ENCODE measurements around the gene GAPT.
A peak's percentile ranks its signal among the peaks of the same experiment; 100 is the strongest.
"Not testable (repeated sequence)": the region's sequence is repeated elsewhere in the genome, so short reads cannot be mapped to it uniquely, and the experiment has no call there.

Gene GAPT

DNA sequence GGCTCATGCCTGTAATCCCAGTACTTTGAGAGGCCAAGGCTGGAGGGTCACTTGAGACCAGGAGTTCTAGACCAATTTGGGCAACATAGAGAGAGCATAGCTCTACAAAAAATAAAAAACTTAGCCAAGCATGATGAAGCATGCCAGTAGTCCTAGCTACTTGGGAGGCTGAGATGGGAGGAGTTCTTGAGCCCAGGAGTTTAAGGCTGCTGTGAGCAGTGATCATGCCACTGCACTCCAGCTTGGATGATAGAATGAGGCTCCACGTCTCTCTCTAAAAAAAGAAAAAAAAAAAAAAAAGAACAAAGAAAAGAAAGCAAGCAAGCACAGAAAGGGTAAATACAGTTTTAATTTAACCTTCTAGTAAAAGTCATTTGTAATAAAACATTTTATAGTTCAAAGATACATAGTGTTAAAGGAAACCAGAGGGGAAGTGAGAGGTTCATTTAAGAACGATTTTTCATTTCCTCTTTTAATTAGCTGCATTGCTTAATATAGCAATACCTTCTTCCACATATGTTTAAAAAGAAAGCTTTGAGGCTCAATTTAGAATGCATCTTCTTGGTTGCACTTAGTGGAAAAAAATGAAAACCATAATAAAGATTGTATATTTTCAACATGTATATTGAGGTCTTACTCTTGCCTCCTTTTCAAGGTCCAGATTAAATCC, 14.9 kb downstream of the GAPT start:
- no peak overlapping the region for H3K4me3 Mint-ChIP-seq
- H3K27me3 Mint-ChIP-seq (ENCODE audit: low read depth) = no peaks in the 10 kb centered on the region
- H3K36me3 Mint-ChIP-seq (ENCODE audit: low read depth) = no peaks in the 10 kb centered on the region
- no peaks in the 10 kb centered on the region for H3K4me1 Mint-ChIP-seq
- H3K27ac Mint-ChIP-seq = no peak overlapping the region
- TF ChIP-seq, protein P1, sequence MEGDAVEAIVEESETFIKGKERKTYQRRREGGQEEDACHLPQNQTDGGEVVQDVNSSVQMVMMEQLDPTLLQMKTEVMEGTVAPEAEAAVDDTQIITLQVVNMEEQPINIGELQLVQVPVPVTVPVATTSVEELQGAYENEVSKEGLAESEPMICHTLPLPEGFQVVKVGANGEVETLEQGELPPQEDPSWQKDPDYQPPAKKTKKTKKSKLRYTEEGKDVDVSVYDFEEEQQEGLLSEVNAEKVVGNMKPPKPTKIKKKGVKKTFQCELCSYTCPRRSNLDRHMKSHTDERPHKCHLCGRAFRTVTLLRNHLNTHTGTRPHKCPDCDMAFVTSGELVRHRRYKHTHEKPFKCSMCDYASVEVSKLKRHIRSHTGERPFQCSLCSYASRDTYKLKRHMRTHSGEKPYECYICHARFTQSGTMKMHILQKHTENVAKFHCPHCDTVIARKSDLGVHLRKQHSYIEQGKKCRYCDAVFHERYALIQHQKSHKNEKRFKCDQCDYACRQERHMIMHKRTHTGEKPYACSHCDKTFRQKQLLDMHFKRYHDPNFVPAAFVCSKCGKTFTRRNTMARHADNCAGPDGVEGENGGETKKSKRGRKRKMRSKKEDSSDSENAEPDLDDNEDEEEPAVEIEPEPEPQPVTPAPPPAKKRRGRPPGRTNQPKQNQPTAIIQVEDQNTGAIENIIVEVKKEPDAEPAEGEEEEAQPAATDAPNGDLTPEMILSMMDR (IDR thresholded peaks at IDR 0.05; ENCODE audit: unreplicated experiment in 3 of 3) = no peak
- no peaks in the 10 kb centered on the region for H3K9me3 Mint-ChIP-seq

DNA sequence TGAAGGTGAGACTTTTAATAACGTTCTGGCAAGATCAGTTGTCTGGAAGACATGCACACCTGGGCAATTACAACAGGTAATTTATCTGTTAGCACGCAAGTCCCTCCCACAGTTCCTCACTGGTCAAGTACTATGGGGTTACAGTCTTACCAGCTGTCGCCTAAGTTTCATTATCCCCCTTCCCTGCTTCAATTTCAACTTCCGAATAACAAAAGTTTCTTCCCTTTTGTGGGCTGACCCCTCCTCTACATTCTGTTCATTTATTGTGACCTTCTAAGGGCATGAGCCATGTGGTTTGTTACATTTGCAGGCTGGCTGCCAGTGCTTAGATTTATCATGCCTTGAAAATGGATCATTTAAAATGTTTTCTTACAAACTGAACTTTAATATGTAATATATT, 16.5 kb downstream of the GAPT start:
- Mint-ChIP-seq H3K9me3 (peaks cover 2% of the 10 kb centered on the region), H3K4me1 (no peaks in the 10 kb centered on the region), H3K27ac (no peak overlapping the region), H3K4me3 (no peak overlapping the region), H3K36me3 (ENCODE audit: low read depth) (no peaks in the 10 kb centered on the region), H3K27me3 (ENCODE audit: low read depth) (no peaks in the 10 kb centered on the region)
- TF ChIP-seq, protein P1 (IDR thresholded peaks at IDR 0.05; ENCODE audit: unreplicated experiment in 3 of 3) = no peak

DNA sequence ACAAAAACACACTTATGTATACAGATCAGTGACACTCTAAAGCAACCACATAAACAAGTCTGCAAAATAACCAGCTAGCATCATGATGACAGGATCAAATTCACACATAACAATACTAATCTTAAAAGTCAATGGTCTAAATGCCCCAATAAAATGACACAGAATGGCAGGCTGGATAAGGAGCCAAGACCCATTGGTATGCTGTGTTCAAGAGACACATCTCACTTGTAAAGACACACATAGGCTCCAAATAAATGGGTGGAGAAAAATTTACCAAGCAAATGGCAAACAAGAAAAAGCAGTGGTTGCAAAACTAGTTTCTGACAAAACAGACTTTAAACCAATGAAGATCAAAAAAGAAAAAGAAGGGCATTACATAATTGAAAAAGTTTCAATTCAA, 26.0 kb downstream of the GAPT start:
- Mint-ChIP-seq H3K27ac (no peak overlapping the region), H3K4me3 (no peak overlapping the region), H3K36me3 (ENCODE audit: low read depth) (peaks cover 3% of the 10 kb centered on the region), H3K27me3 (ENCODE audit: low read depth) (no peaks in the 10 kb centered on the region), H3K9me3 (peaks cover 52% of the 10 kb centered on the region), H3K4me1 (no peaks in the 10 kb centered on the region)
- TF ChIP-seq, protein P1 (IDR thresholded peaks at IDR 0.05; ENCODE audit: unreplicated experiment in 3 of 3) = no peak

DNA sequence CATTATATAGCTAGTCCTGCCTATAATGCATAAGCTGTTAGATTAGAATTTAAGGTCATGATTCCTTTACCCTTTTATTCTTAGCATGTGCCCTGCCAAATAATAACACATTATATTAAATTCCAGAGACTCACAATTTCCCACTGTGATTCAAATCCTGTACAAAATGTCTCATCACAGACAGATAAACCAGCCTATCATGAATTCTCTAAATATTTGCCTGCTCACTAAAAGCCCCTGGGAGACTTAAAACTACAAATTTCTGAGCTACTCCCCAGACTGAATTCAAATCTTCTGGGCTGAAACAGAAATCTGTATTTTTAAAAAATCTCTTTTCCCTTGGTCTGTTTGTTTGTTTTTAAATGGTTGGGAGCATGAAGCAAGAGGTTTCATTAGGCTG, 32.7 kb downstream of the GAPT start:
- H3K9me3 Mint-ChIP-seq = peaks cover 7% of the 10 kb centered on the region
- no peaks in the 10 kb centered on the region for H3K36me3 Mint-ChIP-seq (ENCODE audit: low read depth)

DNA sequence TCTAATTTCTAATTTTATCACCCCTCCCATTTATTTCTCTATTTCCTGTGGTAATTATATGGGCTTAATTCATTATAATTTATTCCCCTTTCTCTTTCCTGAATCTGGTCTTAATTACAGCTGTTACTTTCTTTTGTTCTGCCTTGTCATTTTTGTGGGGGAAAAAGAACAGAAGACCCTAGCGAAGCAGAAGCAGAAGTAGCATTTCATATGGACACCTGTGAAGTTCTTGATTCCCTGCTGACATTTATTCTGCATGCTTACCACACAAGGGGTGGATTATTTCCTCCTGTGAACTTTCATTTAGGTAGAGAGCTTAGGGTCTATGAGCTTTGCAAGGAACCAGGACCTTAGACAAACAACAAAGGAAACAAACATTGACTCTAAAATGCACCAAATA, 33.3 kb downstream of the GAPT start:
- H3K4me1 Mint-ChIP-seq = no peaks in the 10 kb centered on the region
- H3K27me3 Mint-ChIP-seq (ENCODE audit: low read depth) = no peaks in the 10 kb centered on the region
- no peaks in the 10 kb centered on the region for H3K36me3 Mint-ChIP-seq (ENCODE audit: low read depth)
- TF ChIP-seq, protein P1 (IDR thresholded peaks at IDR 0.05; ENCODE audit: unreplicated experiment in 3 of 3) = no peak
- no peak overlapping the region for H3K4me3 Mint-ChIP-seq
- H3K9me3 Mint-ChIP-seq = peaks cover under 1% of the 10 kb centered on the region
- H3K27ac Mint-ChIP-seq = peak overlapping the region in 1 of 3 experiments; percentile 64

More for the DNA sequence above, 32.7 kb downstream of the GAPT start:
- Mint-ChIP-seq H3K4me3 (no peak overlapping the region), H3K27me3 (ENCODE audit: low read depth) (no peaks in the 10 kb centered on the region), H3K27ac (peak overlapping the region in 1 of 3 experiments; percentile 64), H3K4me1 (no peaks in the 10 kb centered on the region)
- TF ChIP-seq, protein P1 (IDR thresholded peaks at IDR 0.05; ENCODE audit: unreplicated experiment in 3 of 3) = no peak

DNA sequence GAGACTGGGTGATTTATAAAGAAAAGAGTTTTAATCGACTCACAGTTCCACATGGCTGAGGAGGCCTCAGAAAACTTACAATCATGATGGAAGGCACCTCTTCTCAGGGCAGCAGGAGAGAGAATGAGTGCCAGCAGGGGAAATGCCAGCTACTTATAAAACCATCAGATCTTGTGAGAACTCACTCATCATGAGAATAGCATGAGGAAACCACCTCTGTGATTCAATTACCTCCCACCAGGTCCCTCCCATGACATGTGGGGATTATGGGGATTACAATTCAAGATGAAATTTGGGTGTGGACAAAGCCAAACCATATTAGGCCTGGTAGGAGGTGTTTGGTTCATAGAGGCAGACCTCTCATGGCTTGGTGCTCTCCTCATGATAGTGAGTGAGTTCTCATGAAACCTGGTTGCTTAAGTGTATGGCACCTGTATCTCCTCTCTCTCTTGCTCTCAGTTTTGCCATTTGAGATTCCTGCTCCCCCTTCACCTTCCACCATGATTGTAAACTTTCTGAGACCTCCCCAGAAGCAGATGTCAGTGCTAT, 39.8 kb downstream of the GAPT start:
- H3K4me3 Mint-ChIP-seq = no peak overlapping the region
- no peak overlapping the region for H3K27ac Mint-ChIP-seq
- H3K9me3 Mint-ChIP-seq = peaks cover 6% of the 10 kb centered on the region
- TF ChIP-seq, protein P1 (IDR thresholded peaks at IDR 0.05; ENCODE audit: unreplicated experiment in 3 of 3) = no peak
- no peaks in the 10 kb centered on the region for H3K4me1 Mint-ChIP-seq
- no peaks in the 10 kb centered on the region for H3K36me3 Mint-ChIP-seq (ENCODE audit: low read depth)
- no peaks in the 10 kb centered on the region for H3K27me3 Mint-ChIP-seq (ENCODE audit: low read depth)

DNA sequence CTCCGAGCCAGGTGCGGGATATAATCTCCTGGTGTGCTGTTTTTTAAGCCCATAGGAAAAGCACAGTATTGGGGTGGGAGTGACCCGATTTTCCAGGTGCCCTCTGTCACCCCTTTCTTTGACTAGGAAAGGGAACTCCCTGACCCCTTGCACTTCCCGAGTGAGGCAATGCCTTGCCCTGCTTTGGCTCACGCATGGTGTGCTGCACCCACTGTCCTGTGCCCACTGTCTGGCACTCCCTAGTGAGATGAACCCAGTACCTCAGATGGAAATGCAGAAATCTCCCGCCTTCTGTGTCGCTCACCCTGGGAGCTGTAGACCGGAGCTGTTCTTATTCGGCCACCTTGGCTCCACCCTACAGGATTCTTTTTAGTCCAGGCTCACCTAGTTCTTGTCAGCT, 50.7 kb downstream of the GAPT start:
- H3K27ac Mint-ChIP-seq; H3K27me3 Mint-ChIP-seq (ENCODE audit: low read depth); H3K36me3 Mint-ChIP-seq (ENCODE audit: low read depth); H3K4me1 Mint-ChIP-seq; H3K4me3 Mint-ChIP-seq: not testable (repeated sequence)
- peaks cover 25% of the 10 kb centered on the region for H3K9me3 Mint-ChIP-seq

All from nephron (organoid).